ENCODE data around the gene TUBA4A. TPM values are rescaled to one million over a fixed set of nuclear protein-coding genes. Genes with fewer than 3 reads are reported as not detected.

TUBA4A gene
- total and polyA plus RNA-seq, 10 of the 15 experiments (the other 5 are each of a cell fraction or from before 2014, with no cell fraction given) = 58.2 to 325 (median 134) TPM

GRCh38 chr2:219253753-219254589 lies at the start of gene TUBA4A (continued):
- no peak for TF ChIP-seq CEBPZ (IDR thresholded peaks at IDR 0.05; ENCODE audit: low read depth, low read length)
- TF ChIP-seq E4F1 (IDR thresholded peaks at IDR 0.05; ENCODE audit: borderline replicate concordance, partially characterized antibody) = no peak
- TF ChIP-seq ZNF217 (IDR thresholded peaks at IDR 0.05) = 0 out of 2 replicates have a peak, but pooled peaks have one; percentile 68
- TF ChIP-seq ATF2 (IDR thresholded peaks at IDR 0.05; ENCODE audit: low read length) = no peak
- TF ChIP-seq TCF12 (IDR thresholded peaks at IDR 0.05; ENCODE audit: low read depth, low read length) = peak; percentile 40; the same call in 1 of the 2 replicates
- no peak for TF ChIP-seq RELB (IDR thresholded peaks at IDR 0.05; ENCODE audit: low read depth)
- 0 out of 4 replicates have a peak, but pooled peaks of 1 of the 2 experiments have one; percentile 23 for TF ChIP-seq EP300 (IDR thresholded peaks at IDR 0.05; ENCODE audit: borderline replicate concordance in 1 of 2, control insufficient read depth in 1 of 2, low read depth in 2 of 2, low read length in 2 of 2)
- TF ChIP-seq EGR1 (IDR thresholded peaks at IDR 0.05; ENCODE audit: borderline replicate concordance in 1 of 2, low read depth in 2 of 2, low read length in 2 of 2) = no peak
- TF ChIP-seq E2F8 (IDR thresholded peaks at IDR 0.05; ENCODE audit: low read depth, partially characterized antibody) = no peak
- TF ChIP-seq BRCA1 (IDR thresholded peaks at IDR 0.05; ENCODE audit: low read depth, low read length) = no peak
- peak; percentile 31 for TF ChIP-seq KLF5 (IDR thresholded peaks at IDR 0.05; ENCODE audit: partially characterized antibody)
- TF ChIP-seq SREBF1 (IDR thresholded peaks at IDR 0.05; ENCODE audit: low read length) = no peak
- no peak for TF ChIP-seq HCFC1 (IDR thresholded peaks at IDR 0.05; ENCODE audit: low read length)
- peak; percentile 68 for TF ChIP-seq SP1 (IDR thresholded peaks at IDR 0.05; ENCODE audit: low read depth, low read length)
- peak; percentile 92; the same call in 2 of the 3 replicates for TF ChIP-seq POU2F2 (IDR thresholded peaks at IDR 0.05; ENCODE audit: borderline replicate concordance, low read depth, low read length)
- TF ChIP-seq NFYA (IDR thresholded peaks at IDR 0.05; ENCODE audit: borderline replicate concordance, low read depth, low read length) = no peak

Measured in GM12878 (cell line).